Measurements from ENCODE around the gene SERBP1.
"Not testable (repeated sequence)": the region's sequence is repeated elsewhere in the genome, so short reads cannot be mapped to it uniquely, and the experiment has no call there.

The SERBP1 gene

DNA sequence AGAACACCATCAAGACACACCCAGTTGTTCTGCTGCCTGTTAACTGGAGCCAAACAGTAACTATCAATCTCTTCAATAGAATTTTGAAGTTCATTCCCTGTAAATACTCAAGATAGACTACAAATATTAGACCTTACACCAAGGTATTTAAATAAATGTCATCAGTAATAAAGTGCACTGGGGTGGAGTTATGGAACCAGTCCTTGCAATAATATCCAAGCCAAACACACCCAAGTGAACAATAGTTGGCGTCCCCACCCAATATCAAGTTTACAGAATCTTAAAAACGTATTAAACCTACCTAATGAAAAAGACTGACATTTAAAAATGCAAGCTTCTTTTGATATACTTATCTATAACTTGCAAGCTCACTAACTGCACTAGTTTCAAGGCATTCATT is 2.7 kb downstream of the SERBP1 start:
- peaks cover 63% of the 10 kb centered on the region for H3K36me3 Mint-ChIP-seq (ENCODE audit: low read depth)
- DNase-seq, result no peak
- H3K27me3 Mint-ChIP-seq (ENCODE audit: low read depth, poor library complexity), result peaks cover 4% of the 10 kb centered on the region
- H3K4me1 Mint-ChIP-seq, result peaks cover 49% of the 10 kb centered on the region
- TF ChIP-seq, protein P1, sequence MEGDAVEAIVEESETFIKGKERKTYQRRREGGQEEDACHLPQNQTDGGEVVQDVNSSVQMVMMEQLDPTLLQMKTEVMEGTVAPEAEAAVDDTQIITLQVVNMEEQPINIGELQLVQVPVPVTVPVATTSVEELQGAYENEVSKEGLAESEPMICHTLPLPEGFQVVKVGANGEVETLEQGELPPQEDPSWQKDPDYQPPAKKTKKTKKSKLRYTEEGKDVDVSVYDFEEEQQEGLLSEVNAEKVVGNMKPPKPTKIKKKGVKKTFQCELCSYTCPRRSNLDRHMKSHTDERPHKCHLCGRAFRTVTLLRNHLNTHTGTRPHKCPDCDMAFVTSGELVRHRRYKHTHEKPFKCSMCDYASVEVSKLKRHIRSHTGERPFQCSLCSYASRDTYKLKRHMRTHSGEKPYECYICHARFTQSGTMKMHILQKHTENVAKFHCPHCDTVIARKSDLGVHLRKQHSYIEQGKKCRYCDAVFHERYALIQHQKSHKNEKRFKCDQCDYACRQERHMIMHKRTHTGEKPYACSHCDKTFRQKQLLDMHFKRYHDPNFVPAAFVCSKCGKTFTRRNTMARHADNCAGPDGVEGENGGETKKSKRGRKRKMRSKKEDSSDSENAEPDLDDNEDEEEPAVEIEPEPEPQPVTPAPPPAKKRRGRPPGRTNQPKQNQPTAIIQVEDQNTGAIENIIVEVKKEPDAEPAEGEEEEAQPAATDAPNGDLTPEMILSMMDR (IDR thresholded peaks at IDR 0.05), result no peak
- no peak overlapping the region for H3K27ac Mint-ChIP-seq
- peak overlapping the region; percentile 100 for H3K4me3 Mint-ChIP-seq
- H3K9me3 Mint-ChIP-seq, result no peaks in the 10 kb centered on the region

DNA sequence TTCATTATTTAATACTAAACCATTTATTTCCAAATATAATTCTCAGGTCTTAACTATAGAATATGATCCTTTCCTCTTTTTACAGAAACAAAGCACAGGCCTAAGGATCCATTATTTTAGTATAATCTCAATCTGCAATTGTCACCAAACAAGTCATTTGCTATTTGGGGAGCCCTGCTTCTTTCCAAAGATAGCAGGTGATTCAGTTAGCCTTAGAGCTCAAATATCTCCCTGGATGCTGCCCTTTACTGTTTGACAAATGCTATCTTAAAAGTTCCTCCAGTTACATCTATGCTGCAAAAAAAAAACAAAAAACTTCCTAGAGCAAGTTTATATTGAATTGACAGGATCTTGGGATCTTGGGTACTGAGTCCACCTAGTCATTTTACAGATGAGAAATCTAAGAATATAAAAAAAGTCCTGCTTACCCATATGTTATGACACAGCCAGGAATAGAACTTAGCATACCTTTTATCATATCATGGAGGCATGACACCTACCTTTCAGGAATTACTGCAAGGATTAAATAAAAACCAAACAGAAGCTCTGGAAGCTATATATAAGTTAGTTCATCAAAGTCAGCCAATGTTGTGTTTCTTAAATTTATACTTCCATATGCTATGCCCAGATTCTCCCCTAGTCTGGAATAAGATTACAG is 9.2 kb downstream of the SERBP1 start:
- Mint-ChIP-seq H3K4me3 (no peak overlapping the region), H3K36me3 (ENCODE audit: low read depth) (peaks cover 94% of the 10 kb centered on the region), H3K4me1 (peaks cover 11% of the 10 kb centered on the region), H3K9me3 (no peaks in the 10 kb centered on the region), H3K27me3 (ENCODE audit: low read depth, poor library complexity) (no peaks in the 10 kb centered on the region), H3K27ac (no peak overlapping the region)
- TF ChIP-seq, protein P1 (IDR thresholded peaks at IDR 0.05), result no peak
- DNase-seq, result no peak

DNA sequence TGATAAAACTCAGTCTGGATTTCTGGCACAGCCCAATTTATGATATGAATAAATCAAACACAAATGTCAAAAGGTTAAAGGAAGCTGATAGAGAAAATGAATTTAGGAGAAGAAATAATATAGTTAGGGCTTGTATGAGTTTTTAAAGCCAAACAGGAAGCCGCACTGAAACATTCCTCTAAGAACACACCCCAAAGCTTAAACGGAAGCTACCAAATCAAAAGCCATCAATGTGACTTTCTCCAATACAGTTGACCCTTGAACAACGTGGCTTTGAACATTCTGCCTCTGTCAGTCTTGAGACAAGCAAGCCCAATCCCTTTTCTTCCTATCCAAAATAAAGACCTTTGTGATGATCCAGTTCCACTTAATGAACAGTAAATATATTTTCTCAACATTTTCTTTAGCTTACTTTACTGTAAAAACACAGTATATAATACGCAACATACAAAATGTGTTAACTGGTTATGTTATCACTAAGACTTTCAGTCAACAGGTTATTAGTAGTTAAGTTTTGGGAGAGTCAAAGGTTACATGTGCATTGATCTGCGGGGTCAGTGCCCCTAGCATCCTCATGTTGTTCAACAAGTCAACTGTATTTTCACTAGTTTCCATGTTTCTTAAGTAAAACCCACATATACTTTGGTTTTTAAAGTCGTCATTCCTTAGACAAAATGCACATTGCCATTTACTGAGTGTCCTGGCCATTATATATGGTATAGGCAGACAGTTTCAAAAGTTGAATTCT is 11.2 kb downstream of the SERBP1 start:
- Mint-ChIP-seq H3K27ac (no peak overlapping the region), H3K4me3 (no peak overlapping the region), H3K9me3 (no peaks in the 10 kb centered on the region), H3K4me1 (no peaks in the 10 kb centered on the region), H3K27me3 (ENCODE audit: low read depth, poor library complexity) (no peaks in the 10 kb centered on the region), H3K36me3 (ENCODE audit: low read depth) (peaks cover 94% of the 10 kb centered on the region)
- TF ChIP-seq, protein P1 (IDR thresholded peaks at IDR 0.05), result no peak
- DNase-seq, result no peak

DNA sequence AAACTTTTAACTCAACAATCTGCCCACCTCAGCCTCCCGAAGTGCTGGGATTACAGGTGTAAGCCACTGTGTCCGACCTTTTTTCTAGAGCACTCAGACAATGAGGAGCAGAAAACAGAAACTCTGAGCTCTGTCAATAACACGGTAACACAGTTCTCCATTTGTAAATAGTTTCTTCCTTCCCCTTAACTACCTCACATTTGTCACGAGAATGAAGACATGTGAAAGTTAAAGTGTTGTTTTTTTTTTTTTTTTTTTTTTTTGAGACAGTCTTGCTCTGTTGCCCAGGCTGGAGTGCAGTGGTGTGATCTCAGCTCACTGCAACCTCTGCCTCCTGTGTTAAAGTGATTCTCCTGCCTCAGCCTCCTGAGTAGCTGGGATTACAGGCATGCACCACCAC is 12.5 kb downstream of the SERBP1 start:
- H3K9me3 Mint-ChIP-seq; DNase-seq; H3K27ac Mint-ChIP-seq; H3K4me3 Mint-ChIP-seq; H3K4me1 Mint-ChIP-seq; H3K27me3 Mint-ChIP-seq (ENCODE audit: low read depth, poor library complexity): not testable (repeated sequence)
- peaks cover 85% of the 10 kb centered on the region for H3K36me3 Mint-ChIP-seq (ENCODE audit: low read depth)

DNA sequence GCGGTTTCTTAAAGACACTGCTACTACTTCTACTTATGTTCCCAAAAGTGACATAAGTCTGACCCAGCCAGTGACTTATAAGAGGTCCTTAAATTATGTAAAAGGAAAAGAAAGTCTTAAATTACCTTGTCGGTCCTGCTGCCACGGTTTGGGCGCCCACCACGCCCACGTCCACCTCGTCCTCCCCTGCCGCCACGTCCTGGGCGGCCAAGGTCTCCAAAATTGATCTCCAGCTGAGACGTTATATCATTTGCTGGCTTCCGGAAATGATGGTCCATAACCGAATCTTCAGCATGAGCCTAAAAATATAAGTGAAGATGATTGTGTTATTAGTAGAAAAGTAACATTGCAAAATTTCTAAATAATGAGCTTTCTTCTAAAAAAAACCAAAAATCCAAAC is 15.2 kb downstream of the SERBP1 start:
- Mint-ChIP-seq H3K27me3 (ENCODE audit: low read depth, poor library complexity) (no peaks in the 10 kb centered on the region), H3K4me3 (no peak overlapping the region), H3K4me1 (no peaks in the 10 kb centered on the region), H3K36me3 (ENCODE audit: low read depth) (peaks cover 76% of the 10 kb centered on the region), H3K9me3 (no peaks in the 10 kb centered on the region), H3K27ac (no peak overlapping the region)
- TF ChIP-seq, protein P1 (IDR thresholded peaks at IDR 0.05), result no peak
- no peak for DNase-seq

DNA sequence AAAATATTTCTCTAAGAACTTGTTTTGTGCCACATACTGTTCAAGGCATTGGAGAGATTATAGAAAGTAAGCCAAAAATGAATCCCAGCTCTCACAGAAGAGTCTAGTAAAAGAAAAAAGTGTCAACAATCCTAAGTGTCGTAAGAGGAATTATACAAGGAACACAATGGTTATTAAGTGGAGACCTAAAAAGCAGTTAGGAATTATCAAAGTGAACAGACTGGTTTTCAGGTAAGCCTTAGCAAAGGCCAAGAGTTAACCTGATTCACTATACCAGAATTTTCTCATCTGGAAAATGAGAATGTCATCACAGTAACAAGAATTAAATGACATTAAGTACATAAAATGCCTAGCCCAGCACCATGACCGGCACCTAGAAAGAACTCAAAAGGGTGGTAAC is 15.6 kb downstream of the SERBP1 start:
- DNase-seq, result no peak
- TF ChIP-seq, protein P1 (IDR thresholded peaks at IDR 0.05), result no peak
- no peak overlapping the region for H3K4me3 Mint-ChIP-seq
- no peak overlapping the region for H3K27ac Mint-ChIP-seq
- no peaks in the 10 kb centered on the region for H3K4me1 Mint-ChIP-seq
- no peaks in the 10 kb centered on the region for H3K27me3 Mint-ChIP-seq (ENCODE audit: low read depth, poor library complexity)
- no peaks in the 10 kb centered on the region for H3K9me3 Mint-ChIP-seq
- H3K36me3 Mint-ChIP-seq (ENCODE audit: low read depth), result peaks cover 76% of the 10 kb centered on the region

DNA sequence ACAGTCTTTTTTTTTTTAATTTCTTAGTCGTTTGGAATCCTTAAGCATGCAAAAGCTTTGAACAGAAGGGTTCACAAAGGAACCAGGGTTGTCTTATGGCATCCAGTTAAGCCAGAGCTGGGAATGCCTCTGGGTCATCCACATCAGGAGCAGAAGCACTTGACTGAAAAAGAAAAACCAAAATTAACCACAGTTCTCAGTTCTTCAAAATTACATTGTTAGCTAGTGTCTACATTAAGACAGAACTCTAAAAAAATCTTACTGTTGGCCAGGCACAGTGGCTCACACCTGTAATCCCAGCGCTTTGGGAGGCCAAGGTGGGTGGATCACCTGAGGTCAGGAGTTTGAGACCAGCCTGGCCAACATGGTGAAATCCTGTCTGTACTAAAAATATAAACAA is 17.1 kb downstream of the SERBP1 start:
- not testable (repeated sequence) for DNase-seq; H3K27me3 Mint-ChIP-seq (ENCODE audit: low read depth, poor library complexity); H3K4me3 Mint-ChIP-seq; H3K9me3 Mint-ChIP-seq; H3K27ac Mint-ChIP-seq; H3K4me1 Mint-ChIP-seq
- H3K36me3 Mint-ChIP-seq (ENCODE audit: low read depth), result peaks cover 66% of the 10 kb centered on the region

All from nephron progenitor cell (in vitro differentiated cells).